Measurements from ENCODE around the gene SLC5A2.

The SLC5A2 gene

GRCh38 chr16:31461201-31461920 is 21.6 kb upstream of the SLC5A2 start:
- DNase-seq (ENCODE audit: low read depth, low spot score), result no peak
- Histone ChIP-seq H3K36me3 (ENCODE audit: insufficient read depth, insufficient read length, low read length) (peaks cover 64% of the 10 kb centered on the region), H3K9me3 (ENCODE audit: insufficient read depth, low read length) (no peaks in the 10 kb centered on the region; the same call in 1 of the 2 replicates), H3K4me3 (ENCODE audit: insufficient read length, low read depth) (no peak overlapping the region), H3K27me3 (ENCODE audit: insufficient read depth, insufficient read length) (no peaks in the 10 kb centered on the region), H3K9ac (ENCODE audit: insufficient read length, low read depth) (no peak overlapping the region), H3K4me1 (ENCODE audit: insufficient read depth, insufficient read length) (peaks cover 8% of the 10 kb centered on the region)
- TF ChIP-seq ZNF274 (IDR thresholded peaks at IDR 0.05; ENCODE audit: low read depth, low read length) (no peak), SUZ12 (IDR thresholded peaks at IDR 0.05; ENCODE audit: extremely low read depth, insufficient read depth, insufficient read length) (no peak), YY1 (IDR thresholded peaks at IDR 0.05; ENCODE audit: insufficient read depth, insufficient read length) (no peak)

- Histone ChIP-seq H3K9me3 (ENCODE audit: insufficient read depth, low read length) (no peaks in the 10 kb centered on the region; the same call in 1 of the 2 replicates), H3K27me3 (ENCODE audit: insufficient read depth, insufficient read length) (no peaks in the 10 kb centered on the region), H3K36me3 (ENCODE audit: insufficient read depth, insufficient read length, low read length) (peaks cover 64% of the 10 kb centered on the region), H3K4me3 (ENCODE audit: insufficient read length, low read depth) (no peak overlapping the region), H3K4me1 (ENCODE audit: insufficient read depth, insufficient read length) (peaks cover 8% of the 10 kb centered on the region), H3K9ac (ENCODE audit: insufficient read length, low read depth) (no peak overlapping the region)
- no peak for TF ChIP-seq YY1 (IDR thresholded peaks at IDR 0.05; ENCODE audit: insufficient read depth, insufficient read length)
- no peak for TF ChIP-seq ZNF274 (IDR thresholded peaks at IDR 0.05; ENCODE audit: low read depth, low read length)
- TF ChIP-seq SUZ12 (IDR thresholded peaks at IDR 0.05; ENCODE audit: extremely low read depth, insufficient read depth, insufficient read length), result no peak
- DNase-seq (ENCODE audit: low read depth, low spot score), result no peak
Measured at GRCh38 chr16:31461921-31462804, 20.8 kb upstream of the SLC5A2 start.

- H3K36me3 ChIP-seq (ENCODE audit: insufficient read depth, insufficient read length, low read length), result peaks cover 53% of the 10 kb centered on the region
- no peak for DNase-seq (ENCODE audit: low read depth, low spot score)
- no peaks in the 10 kb centered on the region for H3K4me1 ChIP-seq (ENCODE audit: insufficient read depth, insufficient read length)
- H3K4me3 ChIP-seq (ENCODE audit: insufficient read length, low read depth), result no peak overlapping the region
- TF ChIP-seq ZNF274 (IDR thresholded peaks at IDR 0.05; ENCODE audit: low read depth, low read length), result no peak
- no peak for TF ChIP-seq SUZ12 (IDR thresholded peaks at IDR 0.05; ENCODE audit: extremely low read depth, insufficient read depth, insufficient read length)
- no peak for TF ChIP-seq YY1 (IDR thresholded peaks at IDR 0.05; ENCODE audit: insufficient read depth, insufficient read length)
- H3K9me3 ChIP-seq (ENCODE audit: insufficient read depth, low read length), result no peaks in the 10 kb centered on the region
- no peaks in the 10 kb centered on the region for H3K27me3 ChIP-seq (ENCODE audit: insufficient read depth, insufficient read length)
- no peak overlapping the region for H3K9ac ChIP-seq (ENCODE audit: insufficient read length, low read depth)
Measured at GRCh38 chr16:31464348-31464769, 18.6 kb upstream of the SLC5A2 start.

- DNase-seq (ENCODE audit: low read depth, low spot score), result no peak
Measured at GRCh38 chr16:31464781-31465260, 18.1 kb upstream of the SLC5A2 start.

GRCh38 chr16:31465788-31466370 is 17.0 kb upstream of the SLC5A2 start:
- Histone ChIP-seq H3K27me3 (ENCODE audit: insufficient read depth, insufficient read length) (no peaks in the 10 kb centered on the region), H3K36me3 (ENCODE audit: insufficient read depth, insufficient read length, low read length) (peaks cover 53% of the 10 kb centered on the region), H3K4me1 (ENCODE audit: insufficient read depth, insufficient read length) (no peaks in the 10 kb centered on the region), H3K9ac (ENCODE audit: insufficient read length, low read depth) (no peak overlapping the region), H3K9me3 (ENCODE audit: insufficient read depth, low read length) (no peaks in the 10 kb centered on the region), H3K4me3 (ENCODE audit: insufficient read length, low read depth) (no peak overlapping the region)
- no peak for TF ChIP-seq YY1 (IDR thresholded peaks at IDR 0.05; ENCODE audit: insufficient read depth, insufficient read length)
- no peak for TF ChIP-seq ZNF274 (IDR thresholded peaks at IDR 0.05; ENCODE audit: low read depth, low read length)
- TF ChIP-seq SUZ12 (IDR thresholded peaks at IDR 0.05; ENCODE audit: extremely low read depth, insufficient read depth, insufficient read length), result no peak
- no peak for DNase-seq (ENCODE audit: low read depth, low spot score)

More at GRCh38 chr16:31464781-31465260, 18.1 kb upstream of the SLC5A2 start:
- Histone ChIP-seq H3K9ac (ENCODE audit: insufficient read length, low read depth) (no peak overlapping the region), H3K36me3 (ENCODE audit: insufficient read depth, insufficient read length, low read length) (peaks cover 53% of the 10 kb centered on the region), H3K4me3 (ENCODE audit: insufficient read length, low read depth) (no peak overlapping the region), H3K9me3 (ENCODE audit: insufficient read depth, low read length) (no peaks in the 10 kb centered on the region), H3K4me1 (ENCODE audit: insufficient read depth, insufficient read length) (no peaks in the 10 kb centered on the region), H3K27me3 (ENCODE audit: insufficient read depth, insufficient read length) (no peaks in the 10 kb centered on the region)
- TF ChIP-seq ZNF274 (IDR thresholded peaks at IDR 0.05; ENCODE audit: low read depth, low read length), result no peak
- no peak for TF ChIP-seq YY1 (IDR thresholded peaks at IDR 0.05; ENCODE audit: insufficient read depth, insufficient read length)
- TF ChIP-seq SUZ12 (IDR thresholded peaks at IDR 0.05; ENCODE audit: extremely low read depth, insufficient read depth, insufficient read length), result no peak

- Histone ChIP-seq H3K4me3 (ENCODE audit: insufficient read length, low read depth) (no peak overlapping the region), H3K36me3 (ENCODE audit: insufficient read depth, insufficient read length, low read length) (peaks cover 53% of the 10 kb centered on the region), H3K4me1 (ENCODE audit: insufficient read depth, insufficient read length) (peaks cover 4% of the 10 kb centered on the region), H3K9me3 (ENCODE audit: insufficient read depth, low read length) (no peaks in the 10 kb centered on the region), H3K9ac (ENCODE audit: insufficient read length, low read depth) (no peak overlapping the region), H3K27me3 (ENCODE audit: insufficient read depth, insufficient read length) (no peaks in the 10 kb centered on the region)
- no peak for DNase-seq (ENCODE audit: low read depth, low spot score)
- TF ChIP-seq ZNF274 (IDR thresholded peaks at IDR 0.05; ENCODE audit: low read depth, low read length) (no peak), SUZ12 (IDR thresholded peaks at IDR 0.05; ENCODE audit: extremely low read depth, insufficient read depth, insufficient read length) (no peak), YY1 (IDR thresholded peaks at IDR 0.05; ENCODE audit: insufficient read depth, insufficient read length) (no peak)
Measured at GRCh38 chr16:31466381-31466841, 16.5 kb upstream of the SLC5A2 start.
